Ureter (tissue), 1 donor: ENCODE data around the gene PAM. TPM values are rescaled to one million over a fixed set of nuclear protein-coding genes. Genes with fewer than 3 reads are reported as not detected.
"Not testable (repeated sequence)": the region's sequence is repeated elsewhere in the genome, so short reads cannot be mapped to it uniquely, and the experiment has no call there.

ENCODE experiments used
- DNase-seq: peaks from one replicate; pipeline ENCODE4 v3.0.0-alpha.2; 2020; ENCODE audit warnings: low spot score
- total RNA-seq: library from RNA; stranded (reverse); gene quantifications from one replicate; pipeline ENCODE4 v1.2.4, GENCODE V29; 2023
- donor health status: DM: yes; HTN: yes; CAD: no.

The PAM gene
- total RNA-seq, 1 donor from 2014 or later, result 124 TPM

GRCh38 chr5:102999191-102999590 lies 244.1 kb downstream of the PAM start:
- no peak for DNase-seq

- not testable (repeated sequence) for DNase-seq
Observed at GRCh38 chr5:102999621-103000020, 244.5 kb downstream of the PAM start.

DNA sequence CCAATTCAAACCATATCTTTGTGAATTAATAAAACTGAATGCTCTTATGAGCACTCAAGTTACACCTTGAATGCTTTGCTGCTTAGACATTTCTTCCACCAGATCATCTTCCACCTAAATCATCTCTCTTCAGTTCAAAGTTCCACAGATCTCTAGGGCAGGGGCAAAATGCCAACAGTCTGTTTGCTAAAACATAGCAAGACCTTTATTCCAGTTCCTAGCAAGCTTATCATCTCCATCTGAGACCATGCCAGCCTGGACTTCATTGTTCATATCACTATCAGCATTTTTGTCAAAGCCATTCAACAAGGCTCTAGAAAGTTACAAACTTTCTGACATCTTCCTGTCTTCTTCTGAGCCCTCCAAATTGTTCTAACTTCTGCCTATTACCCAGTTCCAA lies 245.0 kb downstream of the PAM start:
- no peak for DNase-seq

GRCh38 chr5:103003872-103004271 lies 248.8 kb downstream of the PAM start:
- DNase-seq, result no peak

GRCh38 chr5:103005276-103005675 lies 250.2 kb downstream of the PAM start:
- no peak for DNase-seq

DNA sequence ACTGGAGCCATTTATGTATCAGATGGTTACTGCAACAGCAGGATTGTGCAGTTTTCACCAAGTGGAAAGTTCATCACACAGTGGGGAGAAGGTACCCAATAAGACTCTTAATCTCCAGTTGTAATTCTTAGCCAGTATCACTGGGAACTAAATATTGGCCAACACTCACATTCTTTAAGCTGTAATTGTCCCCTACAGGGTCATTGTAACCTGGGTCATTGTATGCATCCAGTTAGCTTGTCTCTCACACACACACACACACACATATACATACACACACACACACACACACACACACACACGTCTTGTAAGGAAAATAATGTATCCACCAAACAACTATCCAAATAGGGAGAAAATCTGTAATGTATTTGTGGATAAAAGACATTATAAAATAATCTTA lies 251.8 kb downstream of the PAM start:
- no peak for DNase-seq

DNA sequence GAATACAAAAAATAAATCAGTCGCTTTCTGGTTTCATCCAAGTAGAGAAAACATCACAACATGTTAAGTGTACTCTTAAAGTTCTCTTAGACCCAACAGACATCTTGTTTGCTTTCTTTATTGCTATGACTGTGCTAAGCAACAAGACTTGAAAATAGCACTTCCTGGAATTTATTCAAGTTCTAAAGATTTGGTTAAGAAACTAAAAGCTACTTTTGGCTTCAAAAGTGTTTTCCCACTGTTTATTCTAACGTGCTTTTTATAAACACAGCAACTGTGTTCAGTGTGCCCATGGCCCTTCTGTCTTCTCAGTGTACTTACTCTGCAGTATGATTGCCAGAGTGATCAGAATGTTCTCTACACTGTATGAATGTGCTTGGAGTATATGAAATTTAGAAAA lies 255.1 kb downstream of the PAM start:
- DNase-seq, result no peak

DNA sequence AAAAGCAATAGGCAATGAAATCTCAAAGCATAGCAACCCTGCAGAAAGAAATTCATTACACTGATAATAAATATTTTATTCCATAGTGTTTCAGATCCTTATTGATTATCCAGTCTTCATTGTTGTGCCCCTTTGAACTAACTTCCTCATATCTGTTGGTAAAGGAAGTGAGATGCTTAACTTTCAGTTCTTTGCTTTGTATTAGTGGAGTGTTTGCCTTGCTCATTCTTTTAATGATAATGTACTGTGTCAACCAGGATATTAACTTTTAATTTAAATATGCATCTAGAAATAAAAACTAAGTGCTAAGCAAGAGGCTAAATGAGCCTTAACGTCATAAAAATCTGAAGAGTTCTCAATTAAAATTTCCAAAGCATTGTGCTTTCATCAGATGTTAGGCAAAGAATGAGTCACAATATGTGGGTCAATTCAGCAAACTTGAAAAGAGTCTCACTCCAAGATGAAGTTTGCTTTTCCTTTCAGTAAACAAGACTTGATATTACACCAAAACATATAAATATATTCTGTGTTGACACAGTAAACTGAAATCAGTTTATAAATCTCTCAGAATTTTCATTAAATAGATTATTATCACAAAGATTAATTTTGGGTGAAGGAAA lies 258.9 kb downstream of the PAM start:
- DNase-seq, result no peak

- DNase-seq, result no peak
Observed at GRCh38 chr5:103014983-103015382, 259.9 kb downstream of the PAM start.

DNA sequence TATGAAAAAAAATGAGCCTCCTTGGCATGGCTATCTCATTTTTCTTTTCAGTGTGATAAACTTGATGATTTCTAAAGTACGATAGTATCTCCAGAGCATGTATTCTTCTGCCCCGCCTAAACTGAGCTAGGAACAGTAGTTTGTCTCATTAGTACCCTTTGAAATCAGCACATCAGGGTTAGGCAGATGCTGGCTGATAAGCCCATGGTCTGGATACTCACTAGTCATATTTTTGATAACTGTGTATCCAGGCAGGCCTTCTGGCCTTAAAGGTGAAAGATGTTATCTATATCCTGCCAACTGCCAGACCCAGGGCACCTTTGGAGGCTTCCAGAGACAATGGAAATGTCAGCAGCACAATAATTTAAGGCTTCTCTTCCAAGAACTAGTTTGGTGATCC lies 261.1 kb downstream of the PAM start:
- DNase-seq, result no peak

DNA sequence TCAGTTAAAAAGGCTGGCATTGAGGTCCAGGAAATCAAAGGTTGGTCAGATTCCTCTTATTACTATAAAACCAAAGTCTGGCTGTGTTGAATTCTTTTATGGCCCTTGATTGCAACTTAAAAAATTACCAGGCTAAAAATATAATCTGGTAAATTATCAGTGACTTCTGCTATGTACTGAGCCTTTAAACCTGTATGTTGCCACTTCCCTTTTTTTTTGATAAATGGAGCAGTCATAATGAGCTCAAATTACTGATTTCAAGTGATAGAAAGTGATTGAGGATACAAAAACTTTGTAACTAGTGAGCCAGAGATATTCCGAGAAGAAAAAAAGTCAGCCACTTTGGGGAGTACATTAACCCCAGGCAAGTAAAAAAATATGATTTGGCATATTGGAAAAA lies 264.7 kb downstream of the PAM start:
- no peak for DNase-seq

- DNase-seq, result no peak
Observed at GRCh38 chr5:103021314-103021713, 266.2 kb downstream of the PAM start.

DNA sequence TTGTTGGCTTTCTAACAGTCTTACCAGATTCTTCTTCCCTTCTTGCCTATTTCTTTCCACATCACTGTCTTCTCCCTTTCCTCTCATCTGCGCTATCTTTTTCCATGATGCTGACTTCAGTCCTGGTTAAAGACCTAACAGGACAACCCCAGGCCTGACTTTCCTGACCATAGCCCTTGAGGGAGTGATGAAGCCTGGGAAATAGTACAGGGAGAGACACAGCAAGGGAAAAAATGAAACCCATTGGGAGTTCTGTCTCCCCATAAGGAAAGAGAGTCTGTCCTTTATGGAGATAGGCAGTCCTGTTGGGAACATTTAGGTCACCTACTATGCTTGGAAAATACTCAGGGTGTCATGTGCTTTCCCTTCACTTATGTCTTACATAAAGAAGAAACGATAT lies 272.2 kb downstream of the PAM start:
- no peak for DNase-seq

- no peak for DNase-seq
Observed at GRCh38 chr5:103031607-103032006, 276.5 kb downstream of the PAM start.

GRCh38 chr5:103033696-103034095 lies 278.6 kb downstream of the PAM start:
- no peak for DNase-seq

- DNase-seq, result no peak
Observed at GRCh38 chr5:103034662-103035392, 279.7 kb downstream of the PAM start.

DNA sequence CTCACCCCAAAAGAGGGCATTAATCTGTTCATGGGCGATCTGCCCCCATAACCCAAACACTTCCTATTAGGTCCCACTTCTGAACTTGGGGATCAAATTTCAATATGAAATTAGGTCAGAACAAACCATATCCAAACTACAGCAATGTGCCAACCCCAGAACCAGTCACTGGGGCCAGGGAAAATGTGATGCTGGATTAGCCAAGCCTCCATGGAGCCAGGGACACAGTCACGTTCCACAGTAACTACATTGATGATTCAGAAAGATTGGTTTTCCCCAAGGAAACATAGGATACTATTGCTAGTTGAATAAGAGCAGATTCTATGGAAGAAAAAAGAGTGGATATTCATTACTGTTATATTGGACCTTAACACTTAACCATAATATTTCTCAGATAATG lies 280.6 kb downstream of the PAM start:
- no peak for DNase-seq

GRCh38 chr5:103036601-103037000 lies 281.5 kb downstream of the PAM start:
- no peak for DNase-seq

DNA sequence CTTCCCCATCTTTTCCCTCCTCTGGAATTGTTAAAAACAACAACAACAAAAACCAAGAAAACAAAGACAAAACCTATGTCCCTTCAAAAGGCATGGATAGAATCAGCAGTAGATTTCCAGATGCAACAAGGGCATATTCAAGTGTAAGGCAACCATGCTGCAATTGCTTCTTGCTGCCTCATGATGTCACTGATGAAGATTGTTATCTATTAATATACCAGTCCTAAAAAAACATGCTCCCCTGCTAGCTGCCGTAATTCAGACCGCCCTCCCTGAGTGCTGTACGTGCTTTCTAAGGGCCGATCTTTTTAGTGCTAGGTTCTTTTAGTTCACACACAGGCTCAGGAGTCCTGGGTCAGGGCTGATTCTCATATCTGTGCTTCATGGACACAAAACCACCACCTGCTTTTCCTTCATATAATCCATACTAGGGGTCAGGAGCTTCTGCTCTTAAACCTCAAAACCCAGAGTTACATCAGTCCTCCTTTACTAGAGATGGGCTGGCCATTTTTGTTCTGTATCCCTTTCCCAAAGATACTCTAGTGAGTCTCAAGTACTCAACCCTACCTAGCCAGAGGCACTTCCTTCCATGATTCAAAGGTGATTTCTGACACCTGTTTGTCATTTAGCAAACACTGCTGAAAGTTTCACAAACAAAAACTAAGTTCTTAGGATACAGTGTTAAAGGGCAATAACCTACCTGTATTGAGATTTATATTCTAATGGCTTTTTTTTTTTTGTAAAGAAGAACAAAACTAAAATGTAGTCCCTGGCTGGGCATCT lies 282.8 kb downstream of the PAM start:
- DNase-seq, result no peak

DNA sequence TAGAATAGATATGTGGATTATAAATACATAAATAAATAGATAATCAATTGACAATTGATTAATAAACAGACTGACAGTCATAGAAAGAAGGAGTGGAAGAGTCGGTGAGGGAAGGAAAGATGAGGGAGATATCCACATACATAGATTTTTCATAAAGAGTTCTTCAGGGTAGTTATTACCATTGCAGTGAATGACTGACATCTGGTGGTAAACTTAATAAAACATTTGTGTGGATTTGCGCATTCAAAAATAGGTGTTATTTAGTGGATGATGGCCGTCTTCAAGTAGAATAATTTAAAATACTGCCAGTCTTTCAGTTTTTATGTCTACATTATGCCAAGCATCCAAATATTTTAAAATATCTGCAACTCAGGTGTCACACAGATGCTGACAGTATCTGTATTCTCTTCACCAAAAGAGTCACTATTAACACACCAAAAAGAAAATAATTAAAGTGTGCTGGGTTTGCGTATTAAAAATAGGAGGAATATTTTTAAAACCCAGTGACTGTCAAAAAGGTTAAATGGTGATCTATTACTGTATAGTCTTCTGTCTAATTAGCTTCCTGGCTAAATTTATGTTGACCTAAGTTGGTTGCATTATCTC lies 286.1 kb downstream of the PAM start:
- DNase-seq, result no peak

DNA sequence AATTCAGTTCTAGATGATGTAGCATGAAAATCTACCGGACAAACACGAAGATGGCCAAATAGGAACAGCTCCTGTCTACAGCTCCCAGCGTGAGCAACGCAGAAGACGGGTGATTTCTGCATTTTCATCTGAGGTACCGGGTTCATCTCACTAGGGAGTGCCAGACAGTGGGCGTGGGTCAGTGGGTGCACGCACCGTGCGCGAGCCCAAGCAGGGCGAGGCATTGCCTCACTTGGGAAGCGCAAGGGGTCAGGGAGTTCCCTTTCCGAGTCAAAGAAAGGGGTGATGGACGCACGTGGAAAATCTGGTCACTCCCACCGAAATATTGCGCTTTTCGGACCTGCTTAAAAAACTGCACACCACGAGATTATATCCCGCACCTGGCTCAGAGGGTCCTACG lies 291.6 kb downstream of the PAM start:
- not testable (repeated sequence) for DNase-seq
